GM03348 (cell line): Measurements from ENCODE around the gene ADAM22.
"Not testable (repeated sequence)": the region's sequence is repeated elsewhere in the genome, so short reads cannot be mapped to it uniquely, and the experiment has no call there.

Source experiments
- DNase-seq: peaks from one replicate; pipeline ENCODE4 v3.0.0; 2012; ENCODE audit warnings: low spot score

The ADAM22 gene

GRCh38 chr7:87933953-87934698 lies at the start of gene ADAM22:
ADAM22 (plus strand) TSS chr7:87934251; CDS start chr7:87934466, 215 bp downstream.
- DNase-seq = peak; percentile 74

GRCh38 chr7:87885018-87885417 lies 49.0 kb upstream of the ADAM22 start:
- DNase-seq = no peak

GRCh38 chr7:87886875-87887274 lies 47.2 kb upstream of the ADAM22 start:
- DNase-seq = peak; percentile 29

- no peak for DNase-seq
These were observed 38.7 kb upstream of the ADAM22 start for GRCh38 chr7:87895363-87895762.

- no peak for DNase-seq
These were observed 34.8 kb upstream of the ADAM22 start for GRCh38 chr7:87899255-87899654.

- DNase-seq = peak; percentile 13
These were observed 26.7 kb upstream of the ADAM22 start for GRCh38 chr7:87907136-87907906.

GRCh38 chr7:87908814-87909213 lies 25.2 kb upstream of the ADAM22 start:
- not testable (repeated sequence) for DNase-seq

GRCh38 chr7:87912121-87912520 lies 21.9 kb upstream of the ADAM22 start:
- no peak for DNase-seq

GRCh38 chr7:87918740-87919139 lies 15.3 kb upstream of the ADAM22 start:
- DNase-seq = no peak

GRCh38 chr7:87919875-87920274 lies 14.2 kb upstream of the ADAM22 start:
- no peak for DNase-seq

- DNase-seq = no peak
These were observed 13.5 kb upstream of the ADAM22 start for GRCh38 chr7:87920578-87920977.

- not testable (repeated sequence) for DNase-seq
These were observed 11.2 kb upstream of the ADAM22 start for GRCh38 chr7:87922759-87923395.

- DNase-seq = no peak
These were observed 7.2 kb upstream of the ADAM22 start for GRCh38 chr7:87926581-87927461.

- DNase-seq = no peak
These were observed 472 bp upstream of the ADAM22 start for GRCh38 chr7:87933605-87933952.

GRCh38 chr7:87934699-87935383 lies 790 bp downstream of the ADAM22 start:
- peak; percentile 20 for DNase-seq

GRCh38 chr7:87935384-87935706 lies 1.3 kb downstream of the ADAM22 start:
- DNase-seq = no peak

- DNase-seq = no peak
These were observed 7.1 kb downstream of the ADAM22 start for GRCh38 chr7:87941138-87941537.

GRCh38 chr7:87944547-87944946 lies 10.5 kb downstream of the ADAM22 start:
- no peak for DNase-seq

- DNase-seq = not testable (repeated sequence)
These were observed 11.9 kb downstream of the ADAM22 start for GRCh38 chr7:87945926-87946325.

- DNase-seq = no peak
These were observed 14.3 kb downstream of the ADAM22 start for GRCh38 chr7:87948371-87948770.

GRCh38 chr7:87959336-87959735 lies 25.3 kb downstream of the ADAM22 start:
- no peak for DNase-seq

GRCh38 chr7:87960239-87960638 lies 26.2 kb downstream of the ADAM22 start:
- no peak for DNase-seq
